ENCODE measurements around the gene TMX2. TPM values are rescaled to one million over a fixed set of nuclear protein-coding genes. Genes with fewer than 3 reads are reported as not detected.
A peak's percentile ranks its signal among the peaks of the same experiment; 100 is the strongest.

Gene TMX2
- total RNA-seq, 1 donor from 2014 or later = 82.7 TPM

- Mint-ChIP-seq H3K4me3 (ENCODE audit: low read depth) (peak overlapping the region; percentile 22), H3K36me3 (ENCODE audit: insufficient read depth) (peaks cover 14% of the 10 kb centered on the region), H3K9me3 (ENCODE audit: low read depth) (no peaks in the 10 kb centered on the region), H3K27ac (peak overlapping the region; percentile 97), H3K27me3 (no peaks in the 10 kb centered on the region), H3K4me1 (ENCODE audit: low read depth) (peaks cover 18% of the 10 kb centered on the region)
- DNase-seq (ENCODE audit: low spot score, unreplicated experiment) = no peak
- TF ChIP-seq CTCF (IDR thresholded peaks at IDR 0.05; ENCODE audit: unreplicated experiment) = no peak
These were observed 23.4 kb downstream of the TMX2 start for GRCh38 chr11:57735619-57736298.

DNA sequence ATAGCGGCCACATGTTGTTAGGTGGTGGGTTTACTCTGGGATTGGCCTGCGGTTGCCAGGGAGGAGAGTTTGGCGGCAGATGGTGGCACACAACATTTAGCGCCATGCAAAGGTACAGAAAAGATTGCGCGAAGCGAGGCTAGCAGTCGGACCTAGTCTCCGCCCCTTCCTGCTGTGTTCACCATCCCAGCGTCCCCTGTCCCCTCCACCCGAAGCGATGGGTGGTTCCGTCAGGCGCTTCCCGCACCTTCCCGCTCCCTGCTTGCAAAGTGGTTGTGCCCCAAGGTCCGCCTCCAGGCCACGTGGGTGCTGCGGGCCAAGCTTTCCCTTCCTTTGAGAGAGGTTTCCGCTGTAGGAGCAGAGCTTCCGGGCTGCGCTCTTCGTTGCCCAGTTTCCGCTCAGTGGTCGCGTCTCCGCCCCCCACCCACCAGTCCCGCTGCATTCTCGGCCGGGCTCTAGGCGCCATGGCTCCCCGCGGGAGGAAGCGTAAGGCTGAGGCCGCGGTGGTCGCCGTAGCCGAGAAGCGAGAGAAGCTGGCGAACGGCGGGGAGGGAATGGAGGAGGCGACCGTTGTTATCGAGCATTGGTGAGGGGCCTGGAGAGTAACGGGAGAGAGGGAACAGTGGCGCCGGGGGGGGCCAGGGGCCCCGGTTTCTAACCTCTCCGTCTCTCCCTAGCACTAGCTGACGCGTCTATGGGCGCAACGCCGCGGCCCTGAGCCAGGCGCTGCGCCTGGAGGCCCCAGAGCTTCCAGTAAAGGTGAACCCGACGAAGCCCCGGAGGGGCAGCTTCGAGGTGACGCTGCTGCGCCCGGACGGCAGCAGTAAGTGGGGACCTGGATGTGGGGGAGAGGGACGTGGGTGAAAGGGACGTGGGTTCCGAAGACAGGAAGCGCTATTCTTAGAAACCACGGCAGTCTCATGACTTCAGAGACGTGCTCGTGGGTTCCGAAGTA lies 29.0 kb downstream of the TMX2 start, which contains the start of gene SELENOH:
SELENOH (plus strand) TSS at position 360 of the 955 bp plus-strand sequence; CDS start at position 465, 105 bp downstream.
- Mint-ChIP-seq H3K27me3 (no peaks in the 10 kb centered on the region), H3K4me1 (ENCODE audit: low read depth) (peaks cover 16% of the 10 kb centered on the region), H3K4me3 (ENCODE audit: low read depth) (peak within 1 kb of the TSS; percentile 95), H3K9me3 (ENCODE audit: low read depth) (no peaks in the 10 kb centered on the region), H3K27ac (peak within 1 kb of the TSS; percentile 99), H3K36me3 (ENCODE audit: insufficient read depth) (peaks cover 17% of the 10 kb centered on the region)
- TF ChIP-seq CTCF (IDR thresholded peaks at IDR 0.05; ENCODE audit: unreplicated experiment) = no peak
- DNase-seq (ENCODE audit: low spot score, unreplicated experiment) = peak; percentile 92

DNA sequence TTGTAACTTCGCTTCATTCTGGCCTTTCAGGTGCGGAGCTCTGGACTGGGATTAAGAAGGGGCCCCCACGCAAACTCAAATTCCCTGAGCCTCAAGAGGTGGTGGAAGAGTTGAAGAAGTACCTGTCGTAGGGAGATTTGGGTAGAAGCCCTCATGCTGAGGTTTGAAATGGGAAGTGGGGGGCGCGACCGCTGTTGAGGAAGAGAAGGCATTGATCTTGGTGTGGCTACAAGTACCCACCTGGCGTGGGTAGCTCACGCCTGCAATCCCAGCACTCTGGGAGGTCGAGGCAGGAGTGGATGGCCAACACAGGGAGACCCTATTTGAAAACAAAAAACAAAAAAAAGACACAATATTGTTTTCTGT lies 29.7 kb downstream of the TMX2 start:
- Mint-ChIP-seq H3K4me1 (ENCODE audit: low read depth) (peaks cover 14% of the 10 kb centered on the region), H3K36me3 (ENCODE audit: insufficient read depth) (peaks cover 18% of the 10 kb centered on the region), H3K27ac (peak overlapping the region; percentile 99), H3K9me3 (ENCODE audit: low read depth) (no peaks in the 10 kb centered on the region), H3K27me3 (no peaks in the 10 kb centered on the region), H3K4me3 (ENCODE audit: low read depth) (peak overlapping the region; percentile 95)
- DNase-seq (ENCODE audit: low spot score, unreplicated experiment) = no peak
- TF ChIP-seq CTCF (IDR thresholded peaks at IDR 0.05; ENCODE audit: unreplicated experiment) = no peak

DNA sequence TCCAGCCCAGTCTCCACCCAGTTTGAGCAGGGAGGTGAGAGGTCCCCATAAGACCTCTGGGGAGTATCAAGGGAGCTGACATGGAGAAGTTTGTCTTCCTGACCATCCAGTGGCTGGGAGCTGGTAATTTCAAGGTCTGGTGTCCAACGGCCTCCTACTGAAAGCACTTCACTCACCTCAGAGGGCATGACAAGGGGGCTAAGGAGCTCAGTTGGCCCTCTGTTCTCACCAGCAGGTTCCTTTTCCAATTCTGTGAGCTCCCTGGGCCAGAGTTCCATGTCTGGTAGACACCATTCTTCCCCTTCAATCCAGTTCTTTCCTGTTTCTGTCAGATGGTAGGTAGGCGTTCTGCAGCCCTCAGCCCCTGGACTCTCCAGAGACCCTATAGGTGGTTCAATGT lies 32.0 kb downstream of the TMX2 start:
- peak overlapping the region; percentile 25 for H3K4me3 Mint-ChIP-seq (ENCODE audit: low read depth)
- no peaks in the 10 kb centered on the region for H3K27me3 Mint-ChIP-seq
- no peak for DNase-seq (ENCODE audit: low spot score, unreplicated experiment)
- no peaks in the 10 kb centered on the region for H3K9me3 Mint-ChIP-seq (ENCODE audit: low read depth)
- H3K4me1 Mint-ChIP-seq (ENCODE audit: low read depth) = peaks cover 14% of the 10 kb centered on the region
- TF ChIP-seq CTCF (IDR thresholded peaks at IDR 0.05; ENCODE audit: unreplicated experiment) = no peak
- peaks cover 10% of the 10 kb centered on the region for H3K36me3 Mint-ChIP-seq (ENCODE audit: insufficient read depth)
- H3K27ac Mint-ChIP-seq = no peak overlapping the region

DNA sequence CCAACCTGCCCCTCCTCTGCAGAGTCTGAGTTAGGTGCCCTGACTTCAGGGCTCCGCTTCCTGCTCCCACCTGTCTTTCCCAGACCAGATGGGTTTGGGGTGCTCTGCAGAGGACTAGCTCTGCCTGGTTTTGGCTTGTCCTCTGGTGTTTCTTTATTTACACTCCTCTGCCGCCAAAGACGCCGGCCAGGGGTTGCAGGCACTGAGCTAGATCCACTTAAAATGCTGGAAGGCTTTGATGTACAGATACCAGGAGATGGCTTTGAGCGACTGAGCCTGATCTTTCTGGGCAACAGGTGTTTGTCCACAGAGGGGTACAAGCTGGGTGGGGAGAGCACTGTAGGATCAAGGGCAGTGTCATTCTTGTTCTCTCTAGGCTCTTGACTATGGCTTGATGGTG lies 32.8 kb downstream of the TMX2 start:
- TF ChIP-seq CTCF (IDR thresholded peaks at IDR 0.05; ENCODE audit: unreplicated experiment) = no peak
- no peaks in the 10 kb centered on the region for H3K9me3 Mint-ChIP-seq (ENCODE audit: low read depth)
- peaks cover 12% of the 10 kb centered on the region for H3K4me1 Mint-ChIP-seq (ENCODE audit: low read depth)
- peaks cover 8% of the 10 kb centered on the region for H3K36me3 Mint-ChIP-seq (ENCODE audit: insufficient read depth)
- no peaks in the 10 kb centered on the region for H3K27me3 Mint-ChIP-seq
- no peak for DNase-seq (ENCODE audit: low spot score, unreplicated experiment)
- no peak overlapping the region for H3K4me3 Mint-ChIP-seq (ENCODE audit: low read depth)
- H3K27ac Mint-ChIP-seq = peak overlapping the region; percentile 73
